HG02763 (cell line): ENCODE results near the gene RALGAPA2.

ENCODE experiments used
- ATAC-seq: cut with Tn5 transposase; IDR thresholded peaks from one replicate; pipeline ENCODE4 v1.9.1; 2021; ENCODE audit warnings: mild to moderate bottlenecking, moderate library complexity; ENCODE audit not compliant: unreplicated experiment

Gene RALGAPA2

GRCh38 chr20:20585146-20585545 lies 127.3 kb downstream of the RALGAPA2 start:
- no peak for ATAC-seq

- ATAC-seq = no peak
Observed at GRCh38 chr20:20582734-20583133, 129.7 kb downstream of the RALGAPA2 start.

- ATAC-seq = no peak
Observed at GRCh38 chr20:20580139-20580538, 132.3 kb downstream of the RALGAPA2 start.

- ATAC-seq = no peak
Observed at GRCh38 chr20:20578838-20579237, 133.6 kb downstream of the RALGAPA2 start.

- ATAC-seq = no peak
Observed at GRCh38 chr20:20573797-20574196, 138.6 kb downstream of the RALGAPA2 start.

- no peak for ATAC-seq
Observed at GRCh38 chr20:20571068-20571780, 141.2 kb downstream of the RALGAPA2 start.

- ATAC-seq = no peak
Observed at GRCh38 chr20:20568604-20569205, 143.7 kb downstream of the RALGAPA2 start.

GRCh38 chr20:20567712-20568111 lies 144.7 kb downstream of the RALGAPA2 start:
- no peak for ATAC-seq

GRCh38 chr20:20566516-20566915 lies 145.9 kb downstream of the RALGAPA2 start:
- no peak for ATAC-seq

GRCh38 chr20:20564279-20564678 lies 148.2 kb downstream of the RALGAPA2 start:
- ATAC-seq = no peak

- ATAC-seq = no peak
Observed at GRCh38 chr20:20562507-20562906, 149.9 kb downstream of the RALGAPA2 start.

- no peak for ATAC-seq
Observed at GRCh38 chr20:20561841-20562240, 150.6 kb downstream of the RALGAPA2 start.

- no peak for ATAC-seq
Observed at GRCh38 chr20:20561172-20561571, 151.3 kb downstream of the RALGAPA2 start.

- no peak for ATAC-seq
Observed at GRCh38 chr20:20557406-20557805, 155.0 kb downstream of the RALGAPA2 start.

- ATAC-seq = no peak
Observed at GRCh38 chr20:20555838-20556237, 156.6 kb downstream of the RALGAPA2 start.

- ATAC-seq = no peak
Observed at GRCh38 chr20:20554951-20555350, 157.5 kb downstream of the RALGAPA2 start.

- no peak for ATAC-seq
Observed at GRCh38 chr20:20553541-20553940, 158.9 kb downstream of the RALGAPA2 start.

GRCh38 chr20:20552076-20552475 lies 160.4 kb downstream of the RALGAPA2 start:
- no peak for ATAC-seq

- ATAC-seq = no peak
Observed at GRCh38 chr20:20551409-20551808, 161.0 kb downstream of the RALGAPA2 start.

- no peak for ATAC-seq
Observed at GRCh38 chr20:20549704-20550103, 162.7 kb downstream of the RALGAPA2 start.

GRCh38 chr20:20549267-20549612 lies 163.2 kb downstream of the RALGAPA2 start:
- ATAC-seq = no peak

GRCh38 chr20:20548527-20549266 lies 163.7 kb downstream of the RALGAPA2 start:
- no peak for ATAC-seq
